Erythroblast (primary cell): Measurements from ENCODE around the gene SP7.

Experiments used
- GATA1 ChIP-seq: IDR thresholded peaks from 2 replicates; pipeline ENCODE4 v1.6.1; 2011; ENCODE audit warnings: low read depth, mild to moderate bottlenecking, control low read depth, low read length, moderate library complexity
- POLR2A ChIP-seq: IDR thresholded peaks from 2 replicates; pipeline ENCODE4 v1.6.1; 2011; ENCODE audit warnings: mild to moderate bottlenecking, low read length

- no peak for TF ChIP-seq POLR2A
- TF ChIP-seq GATA1 = no peak
Observed at GRCh38 chr12:53336181-53336681, at the start of gene SP7.
